GM19372 (cell line): ENCODE data around the gene HMCN1.

Experiments used
- ATAC-seq: cut with Tn5 transposase; IDR thresholded peaks from one replicate; pipeline ENCODE4 v1.9.1; 2021; ENCODE audit warnings: mild to moderate bottlenecking, low read depth, moderate library complexity; ENCODE audit not compliant: unreplicated experiment

The HMCN1 gene

GRCh38 chr1:185996211-185996610, 262.0 kb downstream of the HMCN1 start:
- ATAC-seq: no peak

DNA sequence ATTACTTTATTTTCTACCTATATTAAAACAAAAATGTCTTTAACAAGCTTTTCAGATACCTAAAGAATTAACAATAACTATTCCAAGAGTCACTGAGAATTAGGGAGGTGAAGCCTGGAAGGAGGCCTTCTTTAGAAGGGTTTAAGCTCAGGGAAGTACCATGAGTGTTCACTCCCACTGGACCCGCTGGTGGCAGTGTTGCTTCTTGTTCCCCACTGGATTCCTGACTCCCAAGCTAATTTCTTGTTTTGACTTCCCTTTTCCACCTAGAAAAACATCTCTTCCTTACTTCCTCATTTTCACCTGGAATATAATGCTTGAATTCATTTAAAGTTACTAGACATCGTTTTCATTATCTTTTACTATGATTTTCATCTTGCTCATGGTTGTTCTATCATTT, 264.2 kb downstream of the HMCN1 start:
- no peak for ATAC-seq

DNA sequence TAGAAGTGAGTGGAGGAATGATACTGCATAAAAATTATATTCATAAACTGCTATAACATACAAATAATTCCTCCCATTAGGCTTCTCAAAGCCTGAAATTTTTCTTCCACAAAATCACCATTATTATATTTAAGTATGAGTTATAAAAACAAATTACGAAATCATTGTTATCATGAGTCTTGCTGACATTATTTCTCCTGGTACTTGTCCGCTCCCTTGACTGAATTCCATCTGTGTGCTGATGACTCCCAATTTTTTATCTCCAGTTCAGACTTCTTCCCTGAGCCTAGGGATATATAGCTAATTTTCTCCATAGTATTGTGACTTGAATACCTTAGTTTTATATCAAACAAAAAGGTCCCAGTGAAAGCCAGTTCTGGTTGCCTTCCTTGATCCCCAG, 268.2 kb downstream of the HMCN1 start:
- ATAC-seq: no peak

GRCh38 chr1:186009039-186009737, 275.0 kb downstream of the HMCN1 start:
- no peak for ATAC-seq

DNA sequence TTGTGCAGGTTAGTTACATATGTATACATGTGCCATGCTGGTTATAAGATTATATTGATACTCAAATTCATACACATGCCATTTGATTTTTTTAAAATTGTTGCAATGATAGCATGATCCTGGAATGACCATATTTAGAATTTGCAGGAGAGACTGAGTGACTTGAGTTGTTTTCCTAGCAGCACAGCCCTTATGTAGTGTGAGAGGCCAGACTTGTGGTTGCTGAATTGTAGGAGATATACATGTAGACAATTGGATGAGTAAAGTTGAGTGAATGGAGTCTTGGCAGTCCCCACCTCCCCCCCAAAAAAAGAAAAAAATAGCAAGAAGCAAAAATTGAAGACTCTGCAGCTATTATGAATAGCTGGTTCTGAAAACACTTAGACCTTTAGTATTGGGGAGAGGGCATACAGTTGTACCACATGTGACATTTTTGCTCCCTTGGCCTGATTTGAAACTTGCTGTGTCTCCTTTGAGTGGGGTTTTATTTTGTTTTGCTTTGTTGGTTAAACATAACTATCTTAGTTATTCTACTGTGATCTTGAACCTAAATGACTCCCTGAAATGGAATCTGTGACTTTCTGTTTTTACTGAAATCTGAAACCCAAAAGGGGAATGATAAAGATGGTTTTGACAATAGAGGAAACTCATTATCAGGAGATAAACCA, 280.3 kb downstream of the HMCN1 start:
- ATAC-seq: no peak

- no peak for ATAC-seq
Observed at GRCh38 chr1:186016856-186017255, 282.7 kb downstream of the HMCN1 start.

- ATAC-seq: no peak
Observed at GRCh38 chr1:186022184-186022583, 288.0 kb downstream of the HMCN1 start.

- no peak for ATAC-seq
Observed at GRCh38 chr1:186026946-186027345, 292.8 kb downstream of the HMCN1 start.

DNA sequence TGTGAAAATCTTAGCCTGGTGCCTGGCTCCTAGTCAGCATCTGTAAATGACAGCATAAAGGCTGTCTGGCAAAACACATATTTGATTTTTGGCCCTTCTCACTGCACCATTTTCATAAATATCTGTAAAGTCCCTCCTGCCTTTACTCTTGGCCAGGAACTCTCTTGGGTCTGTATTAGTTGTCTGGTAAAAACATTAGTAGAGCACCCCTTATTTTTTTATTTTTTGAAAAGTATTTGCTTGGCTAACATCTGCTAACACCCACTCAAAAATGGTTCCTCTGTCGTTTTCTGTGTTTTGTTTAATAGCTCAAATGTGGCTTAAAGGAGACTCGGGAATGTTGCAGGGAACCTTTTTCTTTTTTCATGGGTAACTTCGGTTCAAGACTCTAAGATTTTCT, 293.4 kb downstream of the HMCN1 start:
- no peak for ATAC-seq

DNA sequence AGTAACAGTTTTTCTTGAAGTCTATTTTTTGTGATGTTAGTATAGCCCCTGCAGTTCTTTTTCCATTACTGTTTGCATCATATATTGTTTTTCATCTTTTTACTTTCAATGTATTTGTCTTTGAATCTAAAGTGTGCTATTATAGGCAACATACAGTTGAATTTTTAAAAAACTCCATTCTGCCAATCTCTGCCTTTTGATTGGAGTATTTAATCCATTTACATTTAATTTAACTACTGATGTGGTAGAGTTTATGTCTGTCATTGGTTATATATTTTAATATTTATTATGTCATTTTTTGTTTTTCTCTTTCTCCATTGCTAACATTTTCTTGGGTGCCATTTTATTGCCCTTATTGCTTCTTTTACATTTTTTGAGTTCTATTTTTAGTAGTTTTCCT, 296.3 kb downstream of the HMCN1 start:
- ATAC-seq: no peak

GRCh38 chr1:186033847-186034271, 299.7 kb downstream of the HMCN1 start:
- no peak for ATAC-seq

GRCh38 chr1:186042230-186042629, 308.0 kb downstream of the HMCN1 start:
- ATAC-seq: no peak

GRCh38 chr1:186043296-186043695, 309.1 kb downstream of the HMCN1 start:
- no peak for ATAC-seq

DNA sequence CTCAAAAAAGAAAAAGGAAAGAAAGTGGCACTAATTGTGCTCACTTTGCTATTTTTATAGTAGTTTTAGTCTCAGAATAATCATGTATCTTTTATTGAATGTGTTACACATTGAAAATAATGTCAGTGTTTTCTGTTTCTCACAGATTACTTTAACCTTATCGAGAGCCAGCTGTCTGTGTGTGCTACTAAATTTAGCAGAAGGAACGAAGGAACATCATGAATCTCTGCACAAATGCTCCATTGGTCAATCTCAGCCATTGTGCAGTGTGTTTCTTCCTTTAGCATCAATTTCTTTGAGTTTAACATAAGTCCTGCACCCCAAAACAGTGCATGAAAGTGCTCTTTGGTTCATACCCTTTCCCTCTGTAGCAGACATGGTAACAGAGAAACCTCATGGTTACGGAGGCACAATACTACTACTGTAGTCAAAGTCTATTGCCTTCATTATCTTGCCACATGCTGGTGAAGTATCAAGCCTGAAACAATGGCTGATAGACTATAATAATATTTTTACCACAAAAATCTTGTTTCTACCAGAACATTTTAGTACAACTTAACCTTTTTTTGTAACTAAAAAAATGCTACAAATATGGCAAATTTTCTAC, 310.0 kb downstream of the HMCN1 start:
- ATAC-seq: no peak

DNA sequence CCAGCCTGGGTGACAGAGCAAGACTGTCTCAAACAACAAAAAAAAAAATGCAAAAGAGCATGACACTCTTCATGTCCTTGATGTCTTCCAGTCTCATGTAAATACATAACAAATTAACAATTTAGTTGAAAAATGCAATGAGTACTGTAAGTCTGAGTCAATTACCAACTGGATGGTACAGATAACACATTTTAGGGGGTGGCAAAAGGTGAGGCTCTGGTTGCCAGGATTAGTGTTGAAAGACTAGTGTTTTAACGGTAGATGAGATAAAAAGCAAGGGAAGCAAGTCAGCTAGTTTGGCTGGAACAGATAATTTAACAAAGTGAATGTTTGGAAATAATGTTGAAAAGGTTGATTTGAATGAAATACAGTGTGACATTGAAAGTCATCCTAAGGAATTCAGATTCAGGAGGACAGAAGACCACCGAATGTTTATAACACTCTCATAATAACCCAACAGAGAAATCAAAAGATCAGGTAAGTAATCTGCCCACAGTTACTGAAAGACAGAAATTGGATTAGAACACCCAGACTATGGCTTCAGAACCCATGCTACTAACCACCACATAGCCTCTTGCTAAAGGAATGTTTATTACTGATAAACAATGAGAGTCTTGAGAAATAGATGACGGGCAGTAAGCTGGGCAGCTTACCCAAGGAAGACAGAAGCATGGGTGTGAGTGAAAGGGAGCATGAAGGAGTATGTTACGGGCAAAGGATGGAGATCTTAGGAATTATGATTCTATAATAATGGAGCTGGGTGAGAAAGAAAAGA, 312.4 kb downstream of the HMCN1 start:
- no peak for ATAC-seq

DNA sequence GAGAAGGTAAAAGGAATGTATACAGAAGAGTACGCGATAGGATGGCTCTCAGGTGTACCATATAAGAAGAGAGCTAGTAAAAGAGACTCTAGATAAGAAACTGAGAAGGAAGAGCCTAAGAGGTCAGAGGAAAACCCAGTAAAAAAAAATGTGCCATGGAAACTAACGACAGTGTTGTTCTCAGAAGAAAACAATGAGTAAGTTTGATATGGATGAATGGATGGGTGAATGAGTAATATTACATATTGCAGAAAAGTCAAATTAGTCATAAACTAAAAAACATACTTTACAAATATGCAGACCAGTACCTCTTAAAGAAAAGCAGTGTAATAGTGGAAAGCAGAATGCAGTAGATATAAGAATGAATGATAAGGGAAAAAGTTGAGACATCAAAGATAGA, 316.2 kb downstream of the HMCN1 start:
- no peak for ATAC-seq

DNA sequence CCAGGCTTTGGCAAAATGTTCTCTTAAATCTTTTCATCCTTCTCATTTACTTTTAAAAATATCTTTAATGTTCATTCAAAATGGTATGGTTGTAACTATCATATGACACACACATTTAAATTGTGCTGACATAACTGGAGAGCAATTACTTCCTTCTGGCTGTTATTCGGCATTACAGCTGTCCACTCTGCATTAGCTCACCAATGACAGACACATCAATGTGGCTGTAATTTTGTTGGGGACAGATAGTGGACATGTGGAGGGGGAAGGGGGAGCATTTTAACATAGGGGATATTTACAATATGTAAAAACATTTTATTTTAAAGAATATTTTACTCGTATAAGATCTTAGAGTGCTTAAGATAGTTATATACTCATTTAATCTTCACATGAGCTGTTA, 319.8 kb downstream of the HMCN1 start:
- ATAC-seq: no peak

- ATAC-seq: no peak
Observed at GRCh38 chr1:186054932-186055331, 320.7 kb downstream of the HMCN1 start.

- no peak for ATAC-seq
Observed at GRCh38 chr1:186055846-186056245, 321.7 kb downstream of the HMCN1 start.

DNA sequence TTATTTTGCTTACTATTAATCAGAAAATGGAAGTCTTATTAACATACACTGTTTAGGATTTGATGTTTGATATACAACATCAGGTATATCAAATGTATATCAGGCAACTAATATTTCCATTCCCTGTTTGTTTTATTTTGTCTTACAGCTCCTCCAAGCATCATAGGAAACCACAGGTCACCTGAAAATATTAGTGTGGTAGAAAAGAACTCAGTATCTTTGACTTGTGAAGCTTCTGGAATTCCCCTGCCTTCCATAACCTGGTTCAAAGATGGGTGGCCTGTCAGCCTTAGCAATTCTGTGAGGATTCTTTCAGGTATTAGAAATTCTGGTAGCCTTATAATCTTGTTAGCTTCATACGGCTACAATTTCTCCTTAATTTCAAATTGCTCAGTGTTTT, 322.9 kb downstream of the HMCN1 start:
- no peak for ATAC-seq

GRCh38 chr1:186059311-186059710, 325.1 kb downstream of the HMCN1 start:
- ATAC-seq: no peak
